ENCODE results near the gene BRAF. TPM values are rescaled to one million over a fixed set of nuclear protein-coding genes. Genes with fewer than 3 reads are reported as not detected.

BRAF gene
- total RNA-seq, 1 experiment from 2014 or later: 29.7 TPM

- no peak overlapping the region for H3K4me2 ChIP-seq (ENCODE audit: low read length)
- no TSS peak for BruUV-seq (replicated peaks)
- TF ChIP-seq JUND (IDR thresholded peaks at IDR 0.05): no peak
- no peak for TF ChIP-seq RAD21 (IDR thresholded peaks at IDR 0.05; ENCODE audit: low read depth)
- TF ChIP-seq POLR2A (IDR thresholded peaks at IDR 0.05; ENCODE audit: borderline replicate concordance, extremely low read depth, insufficient read depth, insufficient read length): no peak
- TF ChIP-seq YY1 (IDR thresholded peaks at IDR 0.05; ENCODE audit: extremely low read depth, insufficient replicate concordance, low read depth, low read length): no peak
- TF ChIP-seq EGR1 (IDR thresholded peaks at IDR 0.05; ENCODE audit: low read depth): no peak
- no peak for TF ChIP-seq FOSL1 (IDR thresholded peaks at IDR 0.05; ENCODE audit: low read depth)
- TF ChIP-seq ELF1 (IDR thresholded peaks at IDR 0.05; ENCODE audit: borderline replicate concordance, low read depth): no peak
- TF ChIP-seq MAX (IDR thresholded peaks at IDR 0.05): no peak
- TF ChIP-seq ZBTB33 (IDR thresholded peaks at IDR 0.05; ENCODE audit: extremely low read depth, insufficient replicate concordance, low read length): no peak
- no peak for TF ChIP-seq CTCF (IDR thresholded peaks at IDR 0.05 in 2 of 3, conservative IDR thresholded peaks at IDR 0.05 in 1 of 3; ENCODE audit: borderline replicate concordance in 1 of 3, insufficient read depth in 1 of 3, low read depth in 2 of 3, low read length in 2 of 3)
- TF ChIP-seq SRF (IDR thresholded peaks at IDR 0.05; ENCODE audit: low read depth): no peak
- no peak for TF ChIP-seq EZH2phosphoT487 (IDR thresholded peaks at IDR 0.05; ENCODE audit: borderline replicate concordance)
- no peak for TF ChIP-seq TCF7L2 (IDR thresholded peaks at IDR 0.05; ENCODE audit: borderline replicate concordance, extremely low read depth, insufficient read depth, insufficient read length)
- TF ChIP-seq ATF3 (IDR thresholded peaks at IDR 0.05): no peak
- no peak for TF ChIP-seq SP1 (IDR thresholded peaks at IDR 0.05; ENCODE audit: low read depth)
- TF ChIP-seq REST (IDR thresholded peaks at IDR 0.05; ENCODE audit: low read depth): no peak
- TF ChIP-seq EZH2 (IDR thresholded peaks at IDR 0.05): no peak
- no peak for TF ChIP-seq POLR2AphosphoS5 (IDR thresholded peaks at IDR 0.05; ENCODE audit: low read depth, low read length)
- TF ChIP-seq ZFX (IDR thresholded peaks at IDR 0.05): no peak
- no peaks in the 10 kb centered on the region for H3K79me2 ChIP-seq (ENCODE audit: insufficient read depth, low read length)
- H4K20me1 ChIP-seq (ENCODE audit: insufficient read depth): no peaks in the 10 kb centered on the region
- H3K9ac ChIP-seq (ENCODE audit: low read length): no peak overlapping the region
- intact Hi-C loops (cut with micrococcal nuclease): no loop called here
- no peaks in the 10 kb centered on the region for H3K9me2 ChIP-seq (ENCODE audit: insufficient read depth)
- ChIA-PET RAD21 (ENCODE audit: low non-redundant PET in 1 of 2, low total read pairs in 2 of 2, uncharacterized antibody in 2 of 2, unreplicated experiment in 2 of 2) (no interaction called here), CTCF (no interaction called here), POLR2A (no interaction called here)
- no peak overlapping the region for H3K27ac ChIP-seq (ENCODE audit: low read depth, low read length)
- H3K4me3 ChIP-seq (replicated peaks in 1 of 2; ENCODE audit: low read depth in 1 of 2, low read length in 2 of 2): no peak overlapping the region
- H3K27me3 ChIP-seq (ENCODE audit: insufficient read depth, low read length): no peaks in the 10 kb centered on the region
- H3K36me3 ChIP-seq (ENCODE audit: control insufficient read depth in 1 of 2, insufficient read depth in 2 of 2, low read length in 2 of 2): peaks cover 0 to 3% of the 10 kb centered on the region in 2 experiments; a peak in 1 of 4 replicates
- H3K9me3 ChIP-seq (ENCODE audit: control insufficient read depth in 1 of 2, insufficient read depth in 1 of 2, low read depth in 1 of 2, low read length in 2 of 2): no peaks in the 10 kb centered on the region
- ATAC-seq (no peak), DNase-seq (ENCODE audit: low read depth, low spot score) (no peak)
- H3K4me1 ChIP-seq (ENCODE audit: control insufficient read depth in 1 of 2, insufficient read depth in 2 of 2, low read length in 2 of 2): no peaks in the 10 kb centered on the region
- no peak overlapping the region for H2AFZ ChIP-seq (ENCODE audit: low read depth, low read length, poor library complexity, severe bottlenecking)
These were observed 154.9 kb downstream of the BRAF start for GRCh38 chr7:140769852-140770251.

All from HCT116 (cell line).